C4-2B (cell line): ENCODE results near the gene CYB561.

Experiments used
- H3K27ac ChIP-seq: fragments of 450-650 bp; 2 replicates; pipeline ENCODE4 v1.5.1; 2017
- CTCF ChIP-seq: fragments of 450-650 bp; conservative IDR thresholded peaks from 2 replicates; pipeline ENCODE4 v1.5.1; 2017; ENCODE audit warnings: mild to moderate bottlenecking
- ZFX ChIP-seq: fragments of 450-650 bp; IDR thresholded peaks from 2 replicates; pipeline ENCODE4 v1.6.1; 2017

The CYB561 gene

GRCh38 chr17:63426041-63426916, 19.8 kb downstream of the CYB561 start:
- no peak overlapping the region; the same call in 1 of the 2 replicates for H3K27ac ChIP-seq
- TF ChIP-seq ZFX (no peak), CTCF (no peak)

- TF ChIP-seq CTCF: peak; percentile 97
- TF ChIP-seq ZFX: no peak
- no peak overlapping the region for H3K27ac ChIP-seq
These were observed 20.6 kb downstream of the CYB561 start for GRCh38 chr17:63425483-63425882.

DNA sequence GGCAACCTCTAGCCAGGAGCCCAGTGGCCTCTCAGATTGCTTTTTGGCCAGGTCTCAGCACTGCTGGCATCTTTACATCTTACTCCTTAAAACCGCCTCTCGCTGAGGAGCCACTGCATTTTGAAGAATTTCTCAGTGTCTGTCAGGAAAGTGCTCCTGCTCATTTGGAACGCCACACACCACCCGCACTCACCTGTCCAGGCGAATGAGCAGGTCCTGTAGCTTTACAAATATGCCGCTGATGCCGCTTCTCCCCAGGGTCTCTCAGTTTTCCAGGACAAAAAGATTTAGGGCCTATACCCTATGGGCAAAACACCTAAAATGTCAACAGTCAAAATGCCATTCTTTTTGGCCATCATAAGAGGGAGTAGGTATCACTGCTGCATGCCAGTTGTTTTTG, 22.1 kb downstream of the CYB561 start:
- TF ChIP-seq ZFX (no peak), CTCF (no peak)
- H3K27ac ChIP-seq: no peak overlapping the region

- no peak for TF ChIP-seq CTCF
- TF ChIP-seq ZFX: no peak
- H3K27ac ChIP-seq: no peak overlapping the region
These were observed 22.7 kb downstream of the CYB561 start for GRCh38 chr17:63423251-63423950.

- TF ChIP-seq ZFX (no peak), CTCF (no peak)
- H3K27ac ChIP-seq: no peak overlapping the region
These were observed 24.1 kb downstream of the CYB561 start for GRCh38 chr17:63421681-63422645.

DNA sequence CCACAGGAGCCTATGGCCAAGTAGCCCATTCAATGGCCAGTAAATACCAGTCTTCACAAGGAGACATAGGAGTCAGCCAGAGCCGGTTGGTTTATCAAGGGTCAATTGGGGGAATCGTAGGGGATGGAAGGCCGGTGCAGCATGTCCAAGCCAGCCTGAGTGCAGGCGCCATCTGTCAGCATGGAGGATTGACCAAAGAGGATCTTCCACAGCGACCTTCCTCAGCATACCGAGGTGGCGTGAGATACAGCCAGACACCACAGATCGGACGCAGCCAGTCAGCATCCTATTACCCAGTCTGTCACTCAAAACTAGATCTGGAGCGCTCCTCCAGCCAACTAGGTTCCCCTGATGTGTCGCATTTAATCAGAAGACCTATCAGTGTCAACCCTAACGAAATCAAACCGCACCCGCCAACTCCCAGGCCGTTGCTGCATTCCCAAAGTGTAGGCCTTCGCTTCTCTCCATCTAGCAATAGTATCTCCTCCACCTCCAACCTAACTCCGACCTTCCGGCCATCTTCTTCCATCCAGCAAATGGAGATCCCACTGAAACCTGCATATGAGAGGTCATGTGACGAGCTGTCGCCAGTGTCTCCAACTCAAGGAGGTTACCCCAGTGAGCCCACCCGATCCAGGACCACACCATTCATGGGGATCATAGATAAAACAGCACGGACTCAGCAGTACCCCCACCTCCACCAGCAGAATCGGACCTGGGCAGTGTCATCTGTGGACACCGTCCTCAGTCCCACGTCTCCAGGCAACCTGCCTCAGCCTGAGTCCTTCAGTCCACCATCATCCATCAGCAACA, 25.0 kb downstream of the CYB561 start:
- H3K27ac ChIP-seq: no peak overlapping the region
- no peak for TF ChIP-seq CTCF
- no peak for TF ChIP-seq ZFX
